HEK293T (cell line): ENCODE measurements around the gene ZBED6.

Source experiments
- CTCF ChIA-PET: fragments of 350-600 bp; formaldehyde crosslinking; extraction: SDS; loops from one replicate; lab custom pipeline; 2021; ENCODE audit warnings: antibody characterized with exemption, inconsistent platforms; lab: Yijun Ruan, JAX
- POLR2A ChIA-PET: fragments of 350-600 bp; formaldehyde crosslinking; extraction: SDS; loops from one replicate; lab custom pipeline; 2020; ENCODE audit warnings: antibody characterized with exemption, inconsistent platforms; lab: Yijun Ruan, JAX
- DNase-seq: peaks from one replicate; pipeline ENCODE4 v3.0.0; 2012; ENCODE audit warnings: mixed read lengths; ENCODE audit errors: extremely low spot score
- ARNT ChIP-seq: fragments of 450-650 bp; IDR thresholded peaks from 2 replicates; pipeline ENCODE4 v1.6.1; 2017; ENCODE audit warnings: mild to moderate bottlenecking
- BHLHE40 ChIP-seq: fragments of 450-650 bp; IDR thresholded peaks from 2 replicates; pipeline ENCODE4 v1.6.1; 2016; ENCODE audit warnings: mild to moderate bottlenecking, moderate library complexity, borderline replicate concordance
- CTBP1 ChIP-seq: fragments of 450-650 bp; IDR thresholded peaks from 2 replicates; pipeline ENCODE4 v1.6.1; 2016; ENCODE audit warnings: borderline replicate concordance
- ELF4 ChIP-seq: fragments of 450-650 bp; IDR thresholded peaks from 2 replicates; pipeline ENCODE4 v1.6.1; 2017; ENCODE audit warnings: antibody characterized with exemption
- FOXA1 ChIP-seq: fragments of 450-650 bp; IDR thresholded peaks from 2 replicates; pipeline ENCODE4 v1.6.1; 2016; ENCODE audit warnings: mild to moderate bottlenecking
- FOXK2 ChIP-seq: fragments of 450-650 bp; IDR thresholded peaks from 2 replicates; pipeline ENCODE4 v1.6.1; 2016; ENCODE audit warnings: mild to moderate bottlenecking
- FOXM1 ChIP-seq: fragments of 450-650 bp; IDR thresholded peaks from 2 replicates; pipeline ENCODE4 v1.6.1; 2017; ENCODE audit warnings: mild to moderate bottlenecking, borderline replicate concordance
- HDGF ChIP-seq: fragments of 450-650 bp; IDR thresholded peaks from 2 replicates; pipeline ENCODE4 v1.6.1; 2017; ENCODE audit warnings: antibody characterized with exemption, borderline replicate concordance
- L3MBTL2 ChIP-seq: fragments of 450-650 bp; conservative IDR thresholded peaks from 2 replicates; pipeline ENCODE4 v1.6.1; 2016; ENCODE audit warnings: mild to moderate bottlenecking
- LEF1 ChIP-seq: fragments of 450-650 bp; IDR thresholded peaks from 2 replicates; pipeline ENCODE4 v1.6.1; 2017; ENCODE audit warnings: mild to moderate bottlenecking, borderline replicate concordance
- NFRKB ChIP-seq: fragments of 450-650 bp; IDR thresholded peaks from 2 replicates; pipeline ENCODE4 v1.6.1; 2016; ENCODE audit warnings: mild to moderate bottlenecking, moderate library complexity
- PKNOX1 ChIP-seq: fragments of 450-650 bp; IDR thresholded peaks from 2 replicates; pipeline ENCODE4 v1.6.1; 2016
- SP1 ChIP-seq: fragments of 450-650 bp; IDR thresholded peaks from 2 replicates; pipeline ENCODE4 v1.6.1; 2017
- SUZ12 ChIP-seq: fragments of 450-650 bp; IDR thresholded peaks from 2 replicates; pipeline ENCODE4 v1.6.1; 2016; ENCODE audit warnings: mild to moderate bottlenecking
- TARDBP ChIP-seq: fragments of 450-650 bp; IDR thresholded peaks from 2 replicates; pipeline ENCODE4 v1.6.1; 2016
- ZNF384 ChIP-seq: fragments of 450-650 bp; IDR thresholded peaks from 2 replicates; pipeline ENCODE4 v1.6.1; 2016

Gene ZBED6

GRCh38 chr1:203771901-203772301 is 23.5 kb upstream of the ZBED6 start:
- TF ChIP-seq TARDBP, result no peak
- no peak for TF ChIP-seq ZNF384
- no peak for TF ChIP-seq FOXK2
- TF ChIP-seq FOXM1, result no peak
- TF ChIP-seq ARNT, result no peak
- TF ChIP-seq L3MBTL2, result no peak
- no peak for TF ChIP-seq PKNOX1
- no peak for TF ChIP-seq ELF4
- no peak for TF ChIP-seq SUZ12
- no peak for TF ChIP-seq CTBP1
- no peak for TF ChIP-seq NFRKB
- TF ChIP-seq SP1, result no peak
- TF ChIP-seq BHLHE40, result no peak
- TF ChIP-seq HDGF, result no peak
- ChIA-PET POLR2A (no interaction called here), CTCF (no interaction called here)
- DNase-seq, result no peak

GRCh38 chr1:203772836-203773235 is 22.6 kb upstream of the ZBED6 start:
- DNase-seq, result no peak
- CTCF ChIA-PET, result no interaction called here
- POLR2A ChIA-PET, result no interaction called here
- no peak for TF ChIP-seq LEF1
- no peak for TF ChIP-seq SUZ12
- no peak for TF ChIP-seq FOXK2
- no peak for TF ChIP-seq BHLHE40
- no peak for TF ChIP-seq NFRKB
- TF ChIP-seq TARDBP, result no peak
- TF ChIP-seq ZNF384, result no peak
- TF ChIP-seq FOXA1, result no peak
- no peak for TF ChIP-seq FOXM1
- no peak for TF ChIP-seq CTBP1
- no peak for TF ChIP-seq L3MBTL2
- TF ChIP-seq ARNT, result no peak
- TF ChIP-seq PKNOX1, result no peak
- no peak for TF ChIP-seq HDGF
- TF ChIP-seq ELF4, result no peak

DNA sequence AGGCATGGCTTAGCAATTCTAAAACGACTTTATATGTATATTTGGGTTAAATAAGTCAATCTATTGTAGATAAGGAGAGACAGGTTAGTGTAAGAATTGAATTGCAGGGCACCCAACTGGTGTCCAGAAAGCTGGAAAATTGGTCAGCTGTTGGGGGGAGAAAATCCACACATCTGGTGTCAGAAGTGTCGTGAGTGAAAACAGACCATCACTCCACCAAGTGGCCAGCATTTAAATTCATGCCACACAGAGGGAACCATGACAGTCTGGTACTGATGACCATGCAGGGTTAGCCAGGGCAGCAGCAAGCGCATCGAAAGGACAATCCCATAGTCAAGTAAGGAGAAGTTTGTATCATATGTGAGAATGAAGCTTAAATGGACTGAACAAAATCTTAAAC is 18.8 kb upstream of the ZBED6 start:
- CTCF ChIA-PET, result interaction anchor here (0.6 kb wide), 1 partner anchor 41 kb away, joined by 5 read pairs; no protein-coding TSS in a partner anchor
- DNase-seq, result no peak
- POLR2A ChIA-PET, result no interaction called here
- TF ChIP-seq PKNOX1 (no peak), ELF4 (no peak), SP1 (no peak), HDGF (no peak), TARDBP (no peak)

DNA sequence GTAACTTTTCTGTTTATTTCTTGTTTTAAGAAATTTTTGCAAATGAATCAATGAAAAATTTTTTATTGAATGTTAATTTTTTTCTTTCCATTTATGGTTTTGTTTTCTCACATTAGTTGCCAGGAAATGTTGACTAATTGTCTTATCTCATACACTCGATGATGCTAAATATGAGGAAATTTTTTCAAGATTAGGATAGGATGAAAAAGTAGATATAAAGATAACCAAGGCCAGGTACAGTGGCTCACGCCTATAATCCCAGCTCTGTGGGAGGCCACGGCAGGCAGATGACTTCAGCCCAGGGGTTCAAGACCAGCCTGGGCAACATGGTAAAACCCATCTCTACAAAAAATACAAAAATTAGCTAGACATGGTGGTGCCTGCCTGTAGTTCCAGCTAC is 17.8 kb upstream of the ZBED6 start:
- ChIA-PET POLR2A (no interaction called here), CTCF (no interaction called here)
- DNase-seq, result no peak
- no peak for TF ChIP-seq FOXA1
- TF ChIP-seq L3MBTL2, result no peak
- TF ChIP-seq CTBP1, result no peak
- TF ChIP-seq ELF4, result no peak
- TF ChIP-seq TARDBP, result no peak
- no peak for TF ChIP-seq NFRKB
- no peak for TF ChIP-seq SP1
- no peak for TF ChIP-seq HDGF
- TF ChIP-seq FOXK2, result no peak
- no peak for TF ChIP-seq LEF1
- TF ChIP-seq ZNF384, result no peak

GRCh38 chr1:203778146-203778545 is 17.3 kb upstream of the ZBED6 start:
- ChIA-PET POLR2A (no interaction called here), CTCF (no interaction called here)
- TF ChIP-seq CTBP1 (no peak), SUZ12 (no peak), TARDBP (no peak), ELF4 (no peak), ARNT (no peak), LEF1 (no peak), SP1 (no peak), NFRKB (no peak), HDGF (no peak), ZNF384 (no peak), BHLHE40 (no peak), FOXK2 (no peak), FOXA1 (no peak), L3MBTL2 (no peak), FOXM1 (no peak), PKNOX1 (no peak)
- DNase-seq, result no peak

- no peak for DNase-seq
- POLR2A ChIA-PET, result no interaction called here
- CTCF ChIA-PET, result no interaction called here
These were observed 16.6 kb upstream of the ZBED6 start for GRCh38 chr1:203778789-203779188.

More at GRCh38 chr1:203778789-203779188, 16.6 kb upstream of the ZBED6 start:
- TF ChIP-seq SUZ12, result no peak
- TF ChIP-seq CTBP1, result no peak
- TF ChIP-seq FOXM1, result no peak
- no peak for TF ChIP-seq PKNOX1
- TF ChIP-seq FOXK2, result no peak
- TF ChIP-seq FOXA1, result no peak
- TF ChIP-seq L3MBTL2, result no peak
- no peak for TF ChIP-seq LEF1
- TF ChIP-seq BHLHE40, result no peak
- TF ChIP-seq SP1, result no peak
- TF ChIP-seq TARDBP, result no peak
- TF ChIP-seq ZNF384, result no peak
- no peak for TF ChIP-seq ARNT
- TF ChIP-seq HDGF, result no peak
- no peak for TF ChIP-seq NFRKB
- TF ChIP-seq ELF4, result no peak
